GM21619 (cell line): ENCODE results near the gene C3.
"Not testable (repeated sequence)": the region's sequence is repeated elsewhere in the genome, so short reads cannot be mapped to it uniquely, and the experiment has no call there.

Experiments
- ATAC-seq: cut with Tn5 transposase; IDR thresholded peaks from one replicate; pipeline ENCODE4 v1.9.1; 2021; ENCODE audit not compliant: unreplicated experiment

C3 gene

GRCh38 chr19:6667114-6667627 is 53.3 kb downstream of the C3 start:
- ATAC-seq, result no peak

- no peak for ATAC-seq
Observed at GRCh38 chr19:6664916-6665315, 55.5 kb downstream of the C3 start.

GRCh38 chr19:6663236-6664201 is 56.9 kb downstream of the C3 start:
- no peak for ATAC-seq

- ATAC-seq, result no peak
Observed at GRCh38 chr19:6662702-6663101, 57.7 kb downstream of the C3 start.

GRCh38 chr19:6661509-6662244 is 58.8 kb downstream of the C3 start:
- ATAC-seq, result peak; percentile 54

- ATAC-seq, result no peak
Observed at GRCh38 chr19:6660930-6661329, 59.5 kb downstream of the C3 start.

- ATAC-seq, result not testable (repeated sequence)
Observed at GRCh38 chr19:6656390-6656789, 64.1 kb downstream of the C3 start.

GRCh38 chr19:6654347-6655310 is 65.8 kb downstream of the C3 start:
- ATAC-seq, result no peak

- ATAC-seq, result no peak
Observed at GRCh38 chr19:6652805-6653094, 67.7 kb downstream of the C3 start.

GRCh38 chr19:6651965-6652804 is 68.3 kb downstream of the C3 start:
- ATAC-seq, result no peak

- ATAC-seq, result no peak
Observed at GRCh38 chr19:6649185-6649584, 71.3 kb downstream of the C3 start.

- no peak for ATAC-seq
Observed at GRCh38 chr19:6648141-6648715, 72.2 kb downstream of the C3 start.

- ATAC-seq, result no peak
Observed at GRCh38 chr19:6644796-6645195, 75.7 kb downstream of the C3 start.

- ATAC-seq, result not testable (repeated sequence)
Observed at GRCh38 chr19:6640333-6640732, 80.1 kb downstream of the C3 start.

GRCh38 chr19:6639439-6639838 is 81.0 kb downstream of the C3 start:
- no peak for ATAC-seq

- ATAC-seq, result not testable (repeated sequence)
Observed at GRCh38 chr19:6633456-6633813, 87.0 kb downstream of the C3 start.

- ATAC-seq, result not testable (repeated sequence)
Observed at GRCh38 chr19:6632747-6633455, 87.5 kb downstream of the C3 start.

GRCh38 chr19:6632002-6632621 is 88.3 kb downstream of the C3 start:
- ATAC-seq, result no peak
